Gastroesophageal sphincter (tissue), 3 donors: Measurements from ENCODE around the gene LRRTM4.

Experiments used
- EP300 ChIP-seq: sonication (generic); formaldehyde crosslinking; IDR thresholded peaks from one replicate; pipeline ENCODE4 v1.6.1; 2017; ENCODE audit warnings: antibody characterized with exemption, mild to moderate bottlenecking
- POLR2AphosphoS5 ChIP-seq: sonication (generic); formaldehyde crosslinking; IDR thresholded peaks from one replicate; pipeline ENCODE4 v1.6.1; 2017; ENCODE audit warnings: antibody characterized with exemption
- TF ChIP-seq, protein P1 (sequence below), 4 experiments: fragments of 200-600 bp in 2 of 4; fragments of 450-650 bp in 2 of 4; sonication (generic) in 1 of 4; IDR thresholded peaks; one replicate each; pipeline ENCODE4 v1.5.1; 2017 to 2019; ENCODE audit warnings: antibody characterized with exemption in 4 of 4, mild to moderate bottlenecking in 2 of 4, moderate library complexity in 2 of 4

DNA sequence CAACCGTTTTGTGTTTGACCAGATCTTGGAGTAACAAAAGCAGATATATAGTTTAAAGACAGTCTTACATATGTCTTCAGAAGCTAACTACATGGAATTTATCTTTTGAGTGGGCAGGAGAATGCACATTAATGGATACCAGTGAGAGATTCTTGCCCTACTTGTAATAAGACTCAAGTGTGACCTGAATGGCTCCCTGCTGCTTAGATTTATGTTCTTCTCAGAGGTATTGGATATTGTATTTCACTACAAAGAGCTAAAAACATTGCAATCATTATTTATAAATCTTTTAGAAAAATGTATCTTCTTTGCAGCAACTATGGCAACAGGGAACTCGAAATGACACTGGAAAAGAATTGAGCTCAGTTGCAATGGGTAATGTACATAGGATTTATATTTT lies 227.7 kb downstream of the LRRTM4 start:
- TF ChIP-seq, protein P1, sequence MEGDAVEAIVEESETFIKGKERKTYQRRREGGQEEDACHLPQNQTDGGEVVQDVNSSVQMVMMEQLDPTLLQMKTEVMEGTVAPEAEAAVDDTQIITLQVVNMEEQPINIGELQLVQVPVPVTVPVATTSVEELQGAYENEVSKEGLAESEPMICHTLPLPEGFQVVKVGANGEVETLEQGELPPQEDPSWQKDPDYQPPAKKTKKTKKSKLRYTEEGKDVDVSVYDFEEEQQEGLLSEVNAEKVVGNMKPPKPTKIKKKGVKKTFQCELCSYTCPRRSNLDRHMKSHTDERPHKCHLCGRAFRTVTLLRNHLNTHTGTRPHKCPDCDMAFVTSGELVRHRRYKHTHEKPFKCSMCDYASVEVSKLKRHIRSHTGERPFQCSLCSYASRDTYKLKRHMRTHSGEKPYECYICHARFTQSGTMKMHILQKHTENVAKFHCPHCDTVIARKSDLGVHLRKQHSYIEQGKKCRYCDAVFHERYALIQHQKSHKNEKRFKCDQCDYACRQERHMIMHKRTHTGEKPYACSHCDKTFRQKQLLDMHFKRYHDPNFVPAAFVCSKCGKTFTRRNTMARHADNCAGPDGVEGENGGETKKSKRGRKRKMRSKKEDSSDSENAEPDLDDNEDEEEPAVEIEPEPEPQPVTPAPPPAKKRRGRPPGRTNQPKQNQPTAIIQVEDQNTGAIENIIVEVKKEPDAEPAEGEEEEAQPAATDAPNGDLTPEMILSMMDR (IDR thresholded peaks at IDR 0.05), result no peak
- TF ChIP-seq EP300, result no peak
- no peak for TF ChIP-seq POLR2AphosphoS5
